Stimulated activated naive CD8-positive, alpha-beta T cell treated with anti-CD3 and anti-CD28 coated beads, Interleukin-15, amount 100 ng/mL, for 72 hours (primary cell): ENCODE data around the gene SPIN1.
"Not testable (repeated sequence)": the region's sequence is repeated elsewhere in the genome, so short reads cannot be mapped to it uniquely, and the experiment has no call there.

Experiments
- ATAC-seq: fragments of 150-1000 bp; cut with Tn5 transposase; 2 replicates; pipeline ENCODE4 v1.10.0; 2021; ENCODE audit warnings: mild to moderate bottlenecking, moderate library complexity
- DNase-seq, 2 donors: peaks; one replicate each; pipeline ENCODE4 v3.0.0; 2021 to 2022
- H3K27ac Mint-ChIP-seq, 2 donors: one replicate each; pipeline ENCODE4 v1.8.0; 2022; ENCODE audit warnings: mild to moderate bottlenecking in 2 of 2, mixed read lengths in 2 of 2, moderate library complexity in 2 of 2
- H3K27me3 Mint-ChIP-seq: one replicate; pipeline ENCODE4 v1.8.0; 2022; ENCODE audit warnings: mixed read lengths
- H3K4me1 Mint-ChIP-seq: one replicate; pipeline ENCODE4 v1.8.0; 2022; ENCODE audit warnings: mild to moderate bottlenecking, mixed read lengths
- H3K4me3 Mint-ChIP-seq, 2 donors: one replicate each; pipeline ENCODE4 v1.8.0; 2022; ENCODE audit warnings: mild to moderate bottlenecking in 2 of 2, mixed read lengths in 2 of 2, moderate library complexity in 1 of 2
- H3K9me3 Mint-ChIP-seq, 2 donors: one replicate each; pipeline ENCODE4 v1.8.0; 2022; ENCODE audit warnings: mixed read lengths in 2 of 2

Gene SPIN1

GRCh38 chr9:88388203-88388885 is at the start of gene SPIN1:
SPIN1 (plus strand) TSS chr9:88388444; CDS start chr9:88426540, 38,096 bp downstream.
- no peaks in the 10 kb centered on the region for H3K9me3 Mint-ChIP-seq

DNA sequence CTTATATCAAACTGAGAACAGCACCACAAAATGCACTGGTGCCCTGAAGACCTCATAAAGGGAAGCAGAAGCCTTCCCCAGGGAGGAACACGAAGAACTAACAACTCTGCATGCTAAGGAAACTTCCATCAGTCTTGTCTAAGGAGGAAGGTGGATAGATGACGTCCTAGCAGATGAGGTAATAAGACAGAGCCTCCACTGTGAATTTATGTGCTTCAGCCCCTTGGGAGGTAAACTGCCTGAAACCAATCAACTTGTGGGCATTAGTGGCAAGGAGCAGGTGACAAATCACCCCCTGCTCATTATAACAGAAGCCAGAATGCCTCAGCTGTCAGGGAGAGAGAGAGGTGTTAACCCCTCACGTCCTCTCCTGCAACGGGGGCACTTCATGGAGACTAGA is 48.9 kb upstream of the SPIN1 start:
- H3K27me3 Mint-ChIP-seq, result no peaks in the 10 kb centered on the region

More at GRCh38 chr9:88388203-88388885, at the start of gene SPIN1:
- peak; percentile 94 for ATAC-seq
- Mint-ChIP-seq H3K27ac (peak within 1 kb of the TSS; percentile 91 to 96), H3K4me3 (peak within 1 kb of the TSS; percentile 92 to 98), H3K27me3 (no peaks in the 10 kb centered on the region), H3K4me1 (peaks cover 45% of the 10 kb centered on the region)
- peak; percentile 85 to 93 for DNase-seq

GRCh38 chr9:88342246-88342645 is 46.0 kb upstream of the SPIN1 start:
- ATAC-seq (no peak), DNase-seq (no peak)
- Mint-ChIP-seq H3K4me1 (no peaks in the 10 kb centered on the region), H3K27ac (no peak overlapping the region), H3K9me3 (no peaks in the 10 kb centered on the region), H3K27me3 (no peaks in the 10 kb centered on the region), H3K4me3 (no peak overlapping the region)

More for the DNA sequence above, 48.9 kb upstream of the SPIN1 start:
- no peaks in the 10 kb centered on the region for H3K4me1 Mint-ChIP-seq
- H3K27ac Mint-ChIP-seq, result no peak overlapping the region
- H3K9me3 Mint-ChIP-seq, result no peaks in the 10 kb centered on the region
- ATAC-seq (no peak), DNase-seq (no peak)
- no peak overlapping the region for H3K4me3 Mint-ChIP-seq

DNA sequence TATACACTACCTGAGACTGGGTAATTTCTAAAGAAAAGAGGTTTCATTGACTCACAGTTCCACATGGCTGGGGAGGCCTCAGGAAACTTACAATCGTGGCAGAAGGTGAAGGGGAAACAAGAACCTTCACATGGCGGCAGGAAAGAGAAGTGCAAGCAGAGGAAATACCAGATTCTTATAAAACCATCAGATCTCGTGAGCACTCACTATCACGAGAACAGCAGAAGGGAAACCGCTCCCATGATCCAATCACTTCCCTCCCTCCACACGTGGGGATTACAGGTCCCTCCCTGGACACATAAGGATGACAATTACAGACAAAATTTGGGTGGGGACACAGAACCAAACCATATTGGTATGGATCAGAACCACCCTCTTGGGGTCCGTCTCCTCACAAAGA is 44.2 kb upstream of the SPIN1 start:
- Mint-ChIP-seq H3K4me1 (no peaks in the 10 kb centered on the region), H3K4me3 (no peak overlapping the region), H3K27ac (no peak overlapping the region), H3K27me3 (no peaks in the 10 kb centered on the region), H3K9me3 (no peaks in the 10 kb centered on the region)
- DNase-seq, result no peak
- no peak for ATAC-seq

DNA sequence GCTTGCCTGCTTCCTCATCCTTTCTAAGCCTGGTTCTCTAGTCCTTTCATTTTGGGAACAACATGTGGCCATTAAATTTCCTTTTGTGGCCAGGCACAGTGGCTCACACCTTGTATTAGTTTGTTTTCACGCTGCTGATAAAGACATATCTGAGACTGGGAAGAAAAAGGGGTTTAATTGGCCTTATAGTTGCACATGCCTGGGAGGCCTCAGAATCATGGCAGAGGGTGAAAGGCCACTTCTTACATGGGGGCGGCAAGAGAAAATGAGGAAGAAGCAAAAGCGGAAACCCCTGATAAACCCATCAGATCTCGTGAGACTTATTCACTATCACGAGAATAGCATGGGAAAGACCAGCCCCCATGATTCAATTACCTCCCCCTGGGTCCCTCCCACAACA is 37.9 kb upstream of the SPIN1 start:
- H3K4me3 Mint-ChIP-seq, ATAC-seq, DNase-seq, H3K27me3 Mint-ChIP-seq, H3K9me3 Mint-ChIP-seq, H3K4me1 Mint-ChIP-seq, H3K27ac Mint-ChIP-seq: not testable (repeated sequence)

- DNase-seq (no peak), ATAC-seq (no peak)
- Mint-ChIP-seq H3K27ac (no peak overlapping the region), H3K9me3 (peaks cover 6 to 16% of the 10 kb centered on the region in 2 donors), H3K27me3 (no peaks in the 10 kb centered on the region), H3K4me3 (no peak overlapping the region), H3K4me1 (no peaks in the 10 kb centered on the region)
These were observed 33.1 kb upstream of the SPIN1 start for GRCh38 chr9:88355166-88355565.

DNA sequence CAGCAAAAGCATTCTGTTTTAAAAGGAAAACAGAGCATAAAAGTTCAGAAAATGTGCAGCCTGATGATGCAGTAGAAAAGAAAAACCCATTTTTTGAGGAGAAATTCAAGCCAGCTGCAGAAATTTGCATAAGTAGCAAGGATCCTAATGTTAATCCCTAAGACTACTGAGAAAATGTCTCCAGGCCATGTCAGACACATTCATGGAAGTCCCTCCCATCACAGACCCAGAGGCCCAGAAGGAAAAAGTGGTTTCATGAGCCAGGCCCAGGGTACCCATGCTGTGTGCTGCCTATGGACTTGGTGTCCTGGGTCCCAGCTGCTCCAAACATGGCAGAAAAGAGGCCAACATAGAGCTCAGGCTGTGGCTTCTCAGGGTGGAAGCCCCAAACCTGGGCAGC is 31.0 kb upstream of the SPIN1 start:
- DNase-seq, H3K4me1 Mint-ChIP-seq, H3K27me3 Mint-ChIP-seq, ATAC-seq, H3K4me3 Mint-ChIP-seq: not testable (repeated sequence)
- peaks cover 6 to 16% of the 10 kb centered on the region in 2 donors for H3K9me3 Mint-ChIP-seq
- H3K27ac Mint-ChIP-seq, result peak overlapping the region in 1 of 2 donors; percentile 34

GRCh38 chr9:88358723-88359122 is 29.5 kb upstream of the SPIN1 start:
- Mint-ChIP-seq H3K4me3 (no peak overlapping the region), H3K4me1 (no peaks in the 10 kb centered on the region), H3K27ac (no peak overlapping the region), H3K27me3 (no peaks in the 10 kb centered on the region), H3K9me3 (peaks cover 6 to 15% of the 10 kb centered on the region in 2 donors)
- DNase-seq (no peak), ATAC-seq (no peak)

- H3K27ac Mint-ChIP-seq, result no peak overlapping the region
- H3K4me1 Mint-ChIP-seq, result no peaks in the 10 kb centered on the region
- no peaks in the 10 kb centered on the region for H3K27me3 Mint-ChIP-seq
- ATAC-seq, result no peak
- no peak for DNase-seq
- H3K9me3 Mint-ChIP-seq, result peaks cover 0 to 8% of the 10 kb centered on the region in 2 donors
- no peak overlapping the region for H3K4me3 Mint-ChIP-seq
These were observed 28.3 kb upstream of the SPIN1 start for GRCh38 chr9:88359974-88360373.

DNA sequence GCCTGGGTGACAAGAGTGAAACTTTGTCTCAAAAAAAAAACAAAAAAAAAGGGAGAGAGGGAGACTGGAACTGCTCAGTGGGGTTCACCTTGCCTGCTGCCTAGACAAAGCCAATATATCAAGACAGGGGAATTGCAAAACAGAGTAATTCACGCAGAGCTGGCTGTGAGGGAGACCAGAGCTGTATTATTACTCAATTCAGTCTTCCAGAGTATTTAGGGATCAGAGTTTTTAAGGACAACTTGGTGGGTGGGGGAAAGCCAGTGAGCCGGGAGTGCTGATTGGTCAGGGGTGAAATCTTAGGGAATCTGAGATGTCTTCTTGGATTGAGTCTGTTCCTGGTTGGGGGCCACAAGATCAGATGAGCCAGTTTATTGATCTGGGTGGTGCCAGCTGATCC is 25.6 kb upstream of the SPIN1 start:
- H3K4me1 Mint-ChIP-seq, result no peaks in the 10 kb centered on the region
- H3K9me3 Mint-ChIP-seq, result peaks cover 7 to 10% of the 10 kb centered on the region in 2 donors
- no peak for ATAC-seq

GRCh38 chr9:88363661-88364060 is 24.6 kb upstream of the SPIN1 start:
- Mint-ChIP-seq H3K27me3 (no peaks in the 10 kb centered on the region), H3K4me1 (no peaks in the 10 kb centered on the region), H3K27ac (no peak overlapping the region), H3K4me3 (no peak overlapping the region), H3K9me3 (peaks cover 10 to 15% of the 10 kb centered on the region in 2 donors)
- no peak for DNase-seq
- ATAC-seq, result no peak

More for the DNA sequence above, 25.6 kb upstream of the SPIN1 start:
- H3K4me3 Mint-ChIP-seq, result no peak overlapping the region
- peak overlapping the region in 1 of 2 donors; percentile 27 for H3K27ac Mint-ChIP-seq
- H3K27me3 Mint-ChIP-seq, result no peaks in the 10 kb centered on the region
- no peak for DNase-seq

GRCh38 chr9:88364706-88365105 is 23.5 kb upstream of the SPIN1 start:
- Mint-ChIP-seq H3K4me1 (no peaks in the 10 kb centered on the region), H3K4me3 (no peak overlapping the region), H3K27me3 (no peaks in the 10 kb centered on the region), H3K27ac (no peak overlapping the region), H3K9me3 (peaks cover 10 to 22% of the 10 kb centered on the region in 2 donors)
- DNase-seq (no peak), ATAC-seq (no peak)

- peaks cover 6% of the 10 kb centered on the region for H3K4me1 Mint-ChIP-seq
- H3K27ac Mint-ChIP-seq, result no peak overlapping the region
- no peak overlapping the region for H3K4me3 Mint-ChIP-seq
- ATAC-seq, result no peak
- no peak for DNase-seq
- peaks cover 10% of the 10 kb centered on the region for H3K27me3 Mint-ChIP-seq
- peaks cover 10 to 22% of the 10 kb centered on the region in 2 donors for H3K9me3 Mint-ChIP-seq
These were observed 17.9 kb upstream of the SPIN1 start for GRCh38 chr9:88370346-88370745.

DNA sequence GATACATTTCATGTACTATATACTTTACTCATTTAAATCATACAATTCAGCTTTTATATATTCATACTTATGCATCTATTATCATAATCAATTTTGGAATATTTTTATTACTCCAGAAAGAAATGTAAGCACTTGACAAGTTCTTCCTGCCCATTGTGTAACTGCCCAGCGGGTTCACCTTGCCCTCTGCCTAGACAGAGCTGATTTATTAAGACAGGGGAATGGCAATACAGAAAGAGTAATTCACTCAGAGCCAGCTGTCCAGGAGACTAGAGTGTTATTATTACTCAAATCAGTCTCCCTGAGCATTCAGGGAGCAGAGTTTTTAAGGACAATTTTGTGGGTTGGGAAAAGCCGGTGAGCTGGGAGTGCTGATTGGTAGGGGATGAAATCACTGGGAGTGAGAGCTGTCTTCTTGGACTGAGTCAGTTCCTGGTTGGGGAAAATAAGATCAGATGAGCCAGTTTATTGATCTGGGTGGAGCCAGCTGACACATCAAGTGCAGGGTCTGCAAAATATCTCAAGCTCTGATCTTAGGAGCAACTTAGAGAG is 16.1 kb upstream of the SPIN1 start:
- DNase-seq (no peak), ATAC-seq (no peak)
- H3K9me3 Mint-ChIP-seq, result peaks cover 0 to 21% of the 10 kb centered on the region in 2 donors
- H3K4me1 Mint-ChIP-seq, result peaks cover 6% of the 10 kb centered on the region
- H3K27me3 Mint-ChIP-seq, result peaks cover 10% of the 10 kb centered on the region
- H3K4me3 Mint-ChIP-seq, result no peak overlapping the region
- H3K27ac Mint-ChIP-seq, result no peak overlapping the region

DNA sequence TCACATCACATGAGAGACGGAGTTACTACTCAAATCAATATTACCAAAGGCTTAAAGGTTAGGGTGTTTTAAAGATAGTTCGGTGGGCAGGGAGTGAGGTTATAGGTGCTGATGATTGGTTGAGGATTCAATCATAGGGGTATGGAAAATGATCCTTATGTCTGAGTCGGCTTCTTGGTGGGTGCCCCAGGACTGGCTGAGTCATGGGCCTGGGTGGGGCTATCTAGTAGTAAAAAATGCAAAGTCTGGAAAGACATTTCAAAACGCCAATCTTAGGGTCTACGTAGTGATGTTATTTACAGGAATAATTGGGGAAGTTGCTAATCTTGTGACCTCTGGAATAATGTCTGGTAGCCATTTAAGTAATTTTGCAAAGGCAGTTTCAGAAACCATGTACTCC is 15.2 kb upstream of the SPIN1 start:
- Mint-ChIP-seq H3K27me3 (peaks cover 10% of the 10 kb centered on the region), H3K4me3 (no peak overlapping the region), H3K9me3 (peaks cover 0 to 12% of the 10 kb centered on the region in 2 donors), H3K27ac (no peak overlapping the region), H3K4me1 (peaks cover 6% of the 10 kb centered on the region)
- ATAC-seq (no peak), DNase-seq (no peak)

- no peak overlapping the region for H3K27ac Mint-ChIP-seq
- no peak for DNase-seq
- no peak overlapping the region for H3K4me3 Mint-ChIP-seq
- ATAC-seq, result no peak
- H3K4me1 Mint-ChIP-seq, result no peaks in the 10 kb centered on the region
- no peaks in the 10 kb centered on the region for H3K9me3 Mint-ChIP-seq
- H3K27me3 Mint-ChIP-seq, result no peaks in the 10 kb centered on the region
These were observed 9.9 kb upstream of the SPIN1 start for GRCh38 chr9:88378317-88378716.
